GM19043 (cell line): Measurements from ENCODE around the gene RUNX1.

Experiments used
- ATAC-seq: cut with Tn5 transposase; IDR thresholded peaks from one replicate; pipeline ENCODE4 v1.9.1; 2021; ENCODE audit warnings: low read depth; ENCODE audit not compliant: unreplicated experiment

RUNX1 gene

DNA sequence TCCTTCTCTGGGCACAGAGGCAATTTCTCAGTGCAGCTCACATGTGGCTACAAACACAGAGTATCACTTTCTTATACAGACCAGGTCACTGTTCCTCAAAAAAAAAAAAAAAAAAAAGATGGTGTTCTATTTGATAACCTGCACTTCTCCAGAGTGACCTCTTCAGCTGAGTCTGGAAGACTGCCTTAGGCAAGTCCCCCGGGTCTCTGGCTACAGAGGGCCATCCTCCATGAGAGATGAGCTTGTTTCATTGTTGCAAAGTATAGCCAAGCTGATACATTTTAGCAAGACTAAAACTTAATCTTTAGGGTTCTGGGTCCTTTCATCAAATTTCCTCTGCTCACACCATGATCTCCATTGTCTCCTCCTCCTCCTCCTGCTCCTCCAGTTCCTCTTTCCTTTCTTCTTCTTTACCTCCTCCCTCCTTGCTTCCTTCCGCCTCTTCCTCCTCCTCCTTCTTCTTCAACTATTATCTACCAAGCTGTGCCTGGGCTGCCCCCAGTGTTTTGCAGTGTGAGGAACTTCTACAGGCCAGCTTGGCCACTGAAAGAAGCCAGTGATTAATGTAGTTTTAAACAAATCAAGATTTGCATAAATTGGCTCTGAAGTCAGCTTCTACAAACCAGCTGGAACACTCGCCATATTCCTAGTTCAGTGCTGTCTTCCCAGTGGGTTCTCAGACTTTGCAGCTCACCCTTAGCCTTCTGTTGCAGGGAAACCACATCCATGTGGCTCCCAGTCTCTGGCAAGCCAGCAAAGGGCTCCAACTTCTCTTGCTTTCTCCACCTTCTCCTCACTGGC is 139.4 kb downstream of the RUNX1 start:
- no peak for ATAC-seq

DNA sequence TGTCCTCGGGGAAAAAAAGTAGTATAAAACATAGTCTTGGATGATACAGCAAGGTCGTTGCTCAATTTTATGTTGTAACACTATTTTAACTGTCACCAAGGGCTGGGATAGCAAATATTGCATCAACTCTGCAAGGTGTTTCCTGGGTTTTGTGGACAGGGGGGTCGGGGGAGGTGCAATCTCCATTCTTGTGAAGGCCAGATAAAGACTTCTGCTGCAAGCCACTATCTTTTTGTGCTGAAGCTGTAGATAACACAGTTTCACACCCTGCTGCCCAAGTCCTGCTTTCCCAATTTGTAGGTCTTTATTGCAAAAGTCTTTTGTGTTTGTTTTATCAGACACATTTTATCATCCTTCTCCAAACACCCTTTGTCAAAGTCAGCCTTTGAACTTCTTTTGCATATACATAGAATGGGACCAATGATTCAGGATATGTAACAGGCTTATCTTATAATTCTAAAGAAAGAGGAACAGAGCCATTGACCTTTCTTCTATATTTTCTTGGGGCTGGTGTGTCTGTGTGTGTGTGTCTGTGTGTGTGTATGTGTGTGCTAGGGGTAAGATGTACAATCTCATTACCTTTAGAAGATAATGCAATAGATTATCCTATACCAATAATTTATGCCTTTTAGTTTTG is 140.6 kb downstream of the RUNX1 start:
- ATAC-seq: no peak

- no peak for ATAC-seq
These were observed 141.4 kb downstream of the RUNX1 start for GRCh38 chr21:34907461-34908418.

GRCh38 chr21:34906401-34906800 is 142.7 kb downstream of the RUNX1 start:
- ATAC-seq: no peak

- ATAC-seq: no peak
These were observed 143.9 kb downstream of the RUNX1 start for GRCh38 chr21:34905218-34905537.

- no peak for ATAC-seq
These were observed 144.4 kb downstream of the RUNX1 start for GRCh38 chr21:34904526-34905217.

DNA sequence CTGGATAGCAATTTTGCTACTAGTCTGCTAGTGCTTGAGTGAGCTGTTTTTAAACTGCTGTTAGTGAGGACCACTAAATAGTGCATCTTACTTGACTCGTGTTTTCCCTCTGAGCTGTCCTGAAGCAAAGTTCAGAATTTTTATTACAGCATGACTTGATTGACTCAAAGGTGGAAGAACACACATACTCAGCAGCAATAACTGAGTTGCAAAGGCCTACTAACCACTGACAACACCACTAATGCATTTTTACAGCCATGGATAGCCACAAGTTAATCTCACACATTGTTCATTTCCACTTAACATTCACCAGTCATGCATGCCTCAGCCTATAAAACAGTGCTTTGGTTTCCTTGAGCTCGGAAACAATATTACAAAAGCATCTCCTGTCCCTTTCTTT is 148.7 kb downstream of the RUNX1 start:
- no peak for ATAC-seq

DNA sequence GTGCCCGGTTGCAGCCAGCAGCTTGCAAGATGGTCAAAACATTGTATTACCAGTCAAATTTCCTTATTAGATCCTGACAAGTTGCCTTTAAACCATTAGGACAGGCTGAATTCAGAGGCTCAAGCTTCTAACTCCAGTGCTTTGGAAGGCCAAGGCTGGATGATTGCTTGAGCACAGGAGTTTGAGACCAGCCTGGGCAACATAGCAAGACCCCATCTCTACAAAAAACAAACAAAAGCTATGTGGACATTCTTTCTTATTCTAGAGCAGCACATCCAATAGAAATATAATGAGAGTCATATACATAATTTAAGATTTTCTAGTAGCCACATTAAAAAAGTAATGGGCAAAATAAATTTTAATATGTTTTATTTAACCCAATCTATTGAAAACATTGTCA is 149.3 kb downstream of the RUNX1 start:
- no peak for ATAC-seq

- ATAC-seq: no peak
These were observed 149.8 kb downstream of the RUNX1 start for GRCh38 chr21:34899302-34899701.

DNA sequence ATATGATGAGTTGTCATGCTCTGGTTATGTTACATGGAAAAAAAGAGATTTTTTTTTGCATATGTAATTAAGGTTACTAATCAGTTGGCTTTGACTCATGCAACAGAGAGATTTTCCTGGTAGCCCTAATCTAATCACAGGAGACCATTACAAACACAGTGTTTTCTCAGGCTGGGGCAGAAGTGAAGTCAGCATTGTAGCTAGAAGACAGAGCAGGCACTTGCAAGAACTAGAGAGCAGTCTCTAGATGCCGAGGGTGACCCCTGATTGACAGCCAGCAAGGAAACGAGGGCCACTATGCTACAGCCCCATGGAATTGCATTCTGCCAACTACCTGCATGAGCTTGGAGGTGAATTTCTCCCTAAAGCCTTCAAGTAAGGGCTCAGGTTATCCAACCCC is 151.3 kb downstream of the RUNX1 start:
- ATAC-seq: no peak

DNA sequence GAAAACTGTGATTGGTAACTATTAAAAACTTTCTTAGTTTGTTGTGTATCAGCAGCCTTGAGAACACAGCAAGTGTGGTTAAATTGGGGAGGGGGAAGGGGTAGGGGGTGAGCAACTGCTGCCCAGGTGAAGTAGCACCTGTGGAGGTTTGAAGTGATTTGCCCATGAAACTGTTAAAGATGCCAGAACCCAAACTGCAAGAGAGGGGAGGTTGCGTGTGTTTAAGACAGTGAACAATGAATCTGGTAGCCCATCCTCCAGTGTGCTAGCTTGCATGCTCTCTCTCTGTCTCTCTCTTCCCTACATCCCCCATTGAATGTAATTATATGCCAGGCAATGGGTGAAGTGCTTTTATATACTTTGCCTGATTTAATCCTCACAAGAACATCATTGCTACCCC is 154.7 kb downstream of the RUNX1 start:
- ATAC-seq: no peak

DNA sequence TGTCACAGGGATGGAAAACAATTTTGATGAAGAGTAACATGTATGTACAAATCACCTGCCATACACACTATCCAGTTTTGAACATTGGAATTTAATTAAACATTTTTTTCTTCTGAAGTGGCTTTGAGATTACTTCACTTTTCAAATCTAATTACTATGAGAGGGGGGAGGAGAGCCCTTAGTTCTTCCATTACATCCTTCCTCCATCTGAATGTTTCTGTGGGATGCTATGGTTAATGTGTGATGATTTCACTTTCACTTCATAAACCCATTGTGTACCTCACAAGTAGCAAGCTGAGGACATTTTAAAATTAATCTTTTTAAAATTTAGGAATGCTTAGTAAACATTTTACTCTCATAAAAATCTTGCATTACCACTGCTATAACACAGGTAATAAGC is 156.9 kb downstream of the RUNX1 start:
- ATAC-seq: no peak

DNA sequence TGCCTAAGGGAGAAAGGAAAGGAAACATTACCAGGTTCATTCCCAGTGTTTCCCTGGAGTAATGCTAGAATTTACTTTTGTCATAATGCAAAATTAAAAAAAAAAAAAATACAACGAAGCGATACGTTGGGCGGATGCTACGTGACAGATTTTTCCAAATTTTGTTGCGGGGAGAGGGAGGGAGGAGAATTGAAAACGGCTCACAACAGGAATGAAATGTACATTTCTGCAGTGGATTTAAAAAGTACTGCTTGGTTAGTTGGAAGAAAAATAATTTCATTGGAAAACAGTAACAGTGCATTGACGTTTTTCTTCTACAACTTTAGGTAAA is 157.5 kb downstream of the RUNX1 start:
- no peak for ATAC-seq

DNA sequence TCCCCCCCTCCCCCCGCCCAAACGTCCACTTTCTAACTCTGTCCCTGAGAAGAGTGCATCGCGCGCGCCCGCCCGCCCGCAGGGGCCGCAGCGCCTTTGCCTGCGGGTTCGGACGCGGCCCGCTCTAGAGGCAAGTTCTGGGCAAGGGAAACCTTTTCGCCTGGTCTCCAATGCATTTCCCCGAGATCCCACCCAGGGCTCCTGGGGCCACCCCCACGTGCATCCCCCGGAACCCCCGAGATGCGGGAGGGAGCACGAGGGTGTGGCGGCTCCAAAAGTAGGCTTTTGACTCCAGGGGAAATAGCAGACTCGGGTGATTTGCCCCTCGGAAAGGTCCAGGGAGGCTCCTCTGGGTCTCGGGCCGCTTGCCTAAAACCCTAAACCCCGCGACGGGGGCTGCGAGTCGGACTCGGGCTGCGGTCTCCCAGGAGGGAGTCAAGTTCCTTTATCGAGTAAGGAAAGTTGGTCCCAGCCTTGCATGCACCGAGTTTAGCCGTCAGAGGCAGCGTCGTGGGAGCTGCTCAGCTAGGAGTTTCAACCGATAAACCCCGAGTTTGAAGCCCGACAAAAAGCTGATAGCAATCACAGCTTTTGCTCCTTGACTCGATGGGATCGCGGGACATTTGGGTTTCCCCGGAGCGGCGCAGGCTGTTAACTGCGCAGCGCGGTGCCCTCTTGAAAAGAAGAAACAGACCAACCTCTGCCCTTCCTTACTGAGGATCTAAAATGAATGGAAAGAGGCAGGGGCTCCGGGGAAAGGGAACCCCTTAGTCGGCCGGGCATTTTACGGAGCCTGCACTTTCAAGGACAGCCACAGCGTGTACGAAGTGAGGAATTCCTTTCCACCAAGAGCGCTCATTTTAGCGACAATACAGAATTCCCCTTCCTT is 158.1 kb downstream of the RUNX1 start:
- no peak for ATAC-seq

GRCh38 chr21:34890470-34890723 is 158.7 kb downstream of the RUNX1 start:
- no peak for ATAC-seq

GRCh38 chr21:34889676-34890469 is 159.2 kb downstream of the RUNX1 start:
- peak; percentile 48 for ATAC-seq

DNA sequence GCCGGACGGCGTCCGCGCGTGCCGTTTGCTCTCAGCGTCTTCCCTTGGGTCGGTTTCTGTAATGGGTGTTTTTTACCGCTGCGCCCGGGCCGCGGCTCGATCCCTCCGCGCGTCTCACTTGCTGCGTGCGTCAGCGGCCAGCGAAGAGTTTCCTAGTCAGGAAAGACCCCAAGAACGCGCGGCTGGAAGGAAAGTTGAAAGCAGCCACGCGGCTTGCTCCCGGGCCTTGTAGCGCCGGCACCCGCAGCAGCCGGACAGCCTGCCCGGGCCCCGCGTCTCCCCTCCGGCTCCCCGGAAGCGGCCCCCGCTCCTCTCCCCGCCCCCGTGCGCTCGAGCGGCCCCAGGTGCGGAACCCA is 159.8 kb downstream of the RUNX1 start:
- ATAC-seq: no peak

DNA sequence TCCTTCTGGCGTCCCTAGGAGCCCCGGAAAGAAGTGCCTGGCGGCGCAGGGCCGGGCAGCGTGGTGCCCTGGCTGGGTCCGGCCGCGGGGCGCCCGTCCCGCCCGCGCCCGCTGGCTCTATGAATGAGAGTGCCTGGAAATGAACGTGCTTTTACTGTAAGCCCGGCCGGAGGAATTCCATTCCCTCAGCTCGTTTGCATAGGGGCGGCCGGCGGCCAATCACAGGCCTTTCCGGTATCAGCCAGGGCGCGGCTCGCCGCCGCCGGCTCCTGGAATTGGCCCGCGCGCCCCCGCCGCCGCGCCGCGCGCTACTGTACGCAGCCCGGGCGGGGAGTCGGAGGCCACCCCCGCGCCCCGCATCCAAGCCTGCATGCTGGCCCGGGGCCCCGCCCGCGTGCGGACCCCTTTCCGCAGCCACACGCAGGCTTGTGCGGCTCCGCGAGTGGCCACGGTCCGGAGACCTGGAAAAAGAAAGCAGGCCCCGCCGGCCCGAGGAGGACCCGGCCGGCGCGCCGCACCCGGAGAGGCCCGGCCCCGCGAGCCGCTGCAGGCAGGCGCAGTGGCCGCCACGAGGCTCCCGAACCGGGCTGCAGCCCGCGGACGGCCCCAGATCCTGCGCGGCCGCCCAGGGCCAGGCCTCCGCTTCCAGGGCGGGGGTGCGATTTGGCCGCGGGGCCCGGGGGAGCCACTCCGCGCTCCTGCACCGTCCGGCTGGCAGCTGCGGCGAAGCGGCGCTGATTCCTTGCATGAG is 160.4 kb downstream of the RUNX1 start:
- peak; percentile 50 for ATAC-seq
